Panc1 (cell line): ENCODE measurements around the gene KIAA1217. TPM values are rescaled to one million over a fixed set of nuclear protein-coding genes. Genes with fewer than 3 reads are reported as not detected.

Experiments
- ATAC-seq: fragments of 200-7000 bp; cut with Tn5 transposase; 2 replicates; pipeline ENCODE4 v1.9.1; 2020; ENCODE audit warnings: mild to moderate bottlenecking, moderate library complexity
- BruUV-seq: library from RNA; stranded (reverse); fragments of 400-500 nt; replicated peaks from 2 replicates; lab custom pipeline; 2021; lab: Mats Ljungman, UMichigan
- CTCF ChIA-PET: fragments of 300-600 bp; sonication (Branson Sonifier 250); formaldehyde crosslinking; loops from one replicate; lab custom pipeline; 2022; ENCODE audit warnings: antibody characterized with exemption; lab: Charles Lee
- POLR2A ChIA-PET: fragments of 300-600 bp; sonication (Branson Sonifier 250); formaldehyde crosslinking; loops from one replicate; lab custom pipeline; 2022; ENCODE audit warnings: antibody characterized with exemption; lab: Charles Lee
- DNase-seq: peaks from one replicate; pipeline ENCODE4 v3.0.0-alpha.2; 2010; ENCODE audit warnings: low read depth, low spot score
- H3K27ac ChIP-seq: 2 replicates; pipeline ENCODE4 v1.5.1; 2011; ENCODE audit warnings: mild to moderate bottlenecking, low read length, inconsistent platforms
- H3K27me3 ChIP-seq: fragments of 200-500 bp; sonication (Bioruptor generic); 2 replicates; pipeline ENCODE4 v1.6.0; 2014; ENCODE audit warnings: low read length, inconsistent platforms; ENCODE audit not compliant: control insufficient read depth, insufficient read depth
- H3K36me3 ChIP-seq: fragments of 200-500 bp; sonication (Bioruptor generic); 2 replicates; pipeline ENCODE4 v1.5.1; 2014; ENCODE audit warnings: inconsistent platforms, mild to moderate bottlenecking, low read length, moderate library complexity; ENCODE audit not compliant: control insufficient read depth, insufficient read depth
- H3K4me1 ChIP-seq: 2 replicates; pipeline ENCODE4 v1.5.1; 2011; ENCODE audit warnings: inconsistent platforms, mild to moderate bottlenecking, low read length, moderate library complexity; ENCODE audit not compliant: control insufficient read depth, insufficient read depth
- H3K4me3 ChIP-seq, 2 experiments: 2 replicates each; pipeline ENCODE4 v1.5.1; 2011 to 2012; ENCODE audit warnings: low read depth in 2 of 2, low read length in 2 of 2, mild to moderate bottlenecking in 2 of 2, inconsistent platforms in 1 of 2, moderate library complexity in 1 of 2
- H3K9me3 ChIP-seq: fragments of 200-500 bp; sonication (Bioruptor generic); 2 replicates; pipeline ENCODE4 v1.5.1; 2014; ENCODE audit warnings: low read depth, mild to moderate bottlenecking, inconsistent platforms, low read length, moderate library complexity; ENCODE audit not compliant: control insufficient read depth, insufficient read depth
- POLR2AphosphoS5 ChIP-seq: IDR thresholded peaks from 2 replicates; pipeline ENCODE4 v1.6.1; 2012; ENCODE audit warnings: mild to moderate bottlenecking, low read depth, low read length, moderate library complexity
- SIN3A ChIP-seq: IDR thresholded peaks from 2 replicates; pipeline ENCODE4 v1.6.1; 2012; ENCODE audit warnings: low read depth, mild to moderate bottlenecking, low read length, moderate library complexity, borderline replicate concordance; ENCODE audit not compliant: insufficient read depth
- TCF7L2 ChIP-seq: IDR thresholded peaks from 2 replicates; pipeline ENCODE4 v1.6.1; 2011; ENCODE audit warnings: mild to moderate bottlenecking, low read depth, low read length, inconsistent platforms
- in situ Hi-C: cut with HindIII; loops from 2 replicates; pipeline ENCODE4 v1.10.0; 2016; ENCODE audit warnings: low sequenced_read_pairs, low pct_unique_long_range_greater_than_20kb
- intact Hi-C: fragments of 100-400 bp; cut with micrococcal nuclease; formaldehyde crosslinking; loops from one replicate; pipeline ENCODE4 v1.10.0; 2022; ENCODE audit not compliant: unreplicated experiment
- total RNA-seq: library from RNA; stranded (reverse); gene quantifications from one replicate; pipeline ENCODE4 v1.2.1, GENCODE V29; 2021; ENCODE audit not compliant: unreplicated experiment
- TF ChIP-seq, protein P1 (sequence below): fragments of 450-650 bp; IDR thresholded peaks from 2 replicates; pipeline ENCODE4 v1.5.1; 2017; ENCODE audit warnings: mild to moderate bottlenecking
- TF ChIP-seq, protein P2 (sequence below), 2 experiments: IDR thresholded peaks; 2 replicates each; pipeline ENCODE4 v1.6.1; 2011 to 2012; ENCODE audit warnings: low read depth in 2 of 2, control low read depth in 1 of 2, low read length in 1 of 2, mild to moderate bottlenecking in 1 of 2, moderate library complexity in 1 of 2; ENCODE audit not compliant: insufficient read depth in 1 of 2

Gene KIAA1217
- total RNA-seq, 1 experiment from 2014 or later, result 11.6 TPM

DNA sequence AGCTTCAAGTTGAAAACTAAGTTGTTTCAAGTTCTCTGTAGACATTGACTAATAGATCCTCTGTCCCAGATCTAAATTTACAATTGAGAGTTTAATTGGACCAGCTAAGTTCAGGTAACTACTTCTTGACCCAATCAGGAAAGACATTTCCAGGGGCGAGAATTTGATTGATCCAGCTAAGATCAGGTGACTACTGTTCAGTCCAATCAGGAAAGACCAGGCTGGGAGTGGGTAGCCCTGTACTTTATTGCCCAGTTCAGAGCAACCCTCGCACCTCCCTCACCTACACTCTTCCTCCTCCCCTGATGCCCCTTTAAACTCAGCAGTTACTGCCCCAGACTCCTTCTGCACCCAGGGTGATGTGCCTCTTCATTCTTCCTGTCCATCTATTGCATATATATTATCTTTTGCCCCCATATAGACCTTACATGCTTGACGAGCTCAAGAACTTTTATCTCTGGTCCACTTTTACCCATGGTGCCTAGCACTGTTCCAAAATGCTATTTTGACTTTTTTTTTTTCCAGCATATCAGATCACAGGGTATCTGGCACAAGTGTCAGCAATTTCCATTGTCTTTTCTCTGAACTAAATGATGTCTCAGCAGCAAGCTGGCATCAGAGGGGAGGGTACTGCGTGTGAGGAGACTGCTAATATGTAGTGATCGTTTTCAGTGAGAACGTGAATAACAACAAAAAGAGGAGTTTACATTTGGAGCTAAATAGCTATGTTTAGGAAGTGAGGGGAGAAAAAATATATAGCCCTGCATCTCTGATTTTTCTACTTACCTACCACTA, 169.4 kb downstream of the KIAA1217 start:
- Histone ChIP-seq H3K4me3 (no peak overlapping the region), H3K27ac (no peak overlapping the region), H3K27me3 (no peaks in the 10 kb centered on the region), H3K36me3 (no peaks in the 10 kb centered on the region), H3K9me3 (no peaks in the 10 kb centered on the region), H3K4me1 (0 out of 2 replicates have a peak, but pooled peaks cover 2% of the 10 kb centered on the region)
- TF ChIP-seq POLR2AphosphoS5 (no peak), SIN3A (no peak), TCF7L2 (no peak)
- TF ChIP-seq, protein P1, sequence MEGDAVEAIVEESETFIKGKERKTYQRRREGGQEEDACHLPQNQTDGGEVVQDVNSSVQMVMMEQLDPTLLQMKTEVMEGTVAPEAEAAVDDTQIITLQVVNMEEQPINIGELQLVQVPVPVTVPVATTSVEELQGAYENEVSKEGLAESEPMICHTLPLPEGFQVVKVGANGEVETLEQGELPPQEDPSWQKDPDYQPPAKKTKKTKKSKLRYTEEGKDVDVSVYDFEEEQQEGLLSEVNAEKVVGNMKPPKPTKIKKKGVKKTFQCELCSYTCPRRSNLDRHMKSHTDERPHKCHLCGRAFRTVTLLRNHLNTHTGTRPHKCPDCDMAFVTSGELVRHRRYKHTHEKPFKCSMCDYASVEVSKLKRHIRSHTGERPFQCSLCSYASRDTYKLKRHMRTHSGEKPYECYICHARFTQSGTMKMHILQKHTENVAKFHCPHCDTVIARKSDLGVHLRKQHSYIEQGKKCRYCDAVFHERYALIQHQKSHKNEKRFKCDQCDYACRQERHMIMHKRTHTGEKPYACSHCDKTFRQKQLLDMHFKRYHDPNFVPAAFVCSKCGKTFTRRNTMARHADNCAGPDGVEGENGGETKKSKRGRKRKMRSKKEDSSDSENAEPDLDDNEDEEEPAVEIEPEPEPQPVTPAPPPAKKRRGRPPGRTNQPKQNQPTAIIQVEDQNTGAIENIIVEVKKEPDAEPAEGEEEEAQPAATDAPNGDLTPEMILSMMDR, result no peak
- TF ChIP-seq, protein P2, sequence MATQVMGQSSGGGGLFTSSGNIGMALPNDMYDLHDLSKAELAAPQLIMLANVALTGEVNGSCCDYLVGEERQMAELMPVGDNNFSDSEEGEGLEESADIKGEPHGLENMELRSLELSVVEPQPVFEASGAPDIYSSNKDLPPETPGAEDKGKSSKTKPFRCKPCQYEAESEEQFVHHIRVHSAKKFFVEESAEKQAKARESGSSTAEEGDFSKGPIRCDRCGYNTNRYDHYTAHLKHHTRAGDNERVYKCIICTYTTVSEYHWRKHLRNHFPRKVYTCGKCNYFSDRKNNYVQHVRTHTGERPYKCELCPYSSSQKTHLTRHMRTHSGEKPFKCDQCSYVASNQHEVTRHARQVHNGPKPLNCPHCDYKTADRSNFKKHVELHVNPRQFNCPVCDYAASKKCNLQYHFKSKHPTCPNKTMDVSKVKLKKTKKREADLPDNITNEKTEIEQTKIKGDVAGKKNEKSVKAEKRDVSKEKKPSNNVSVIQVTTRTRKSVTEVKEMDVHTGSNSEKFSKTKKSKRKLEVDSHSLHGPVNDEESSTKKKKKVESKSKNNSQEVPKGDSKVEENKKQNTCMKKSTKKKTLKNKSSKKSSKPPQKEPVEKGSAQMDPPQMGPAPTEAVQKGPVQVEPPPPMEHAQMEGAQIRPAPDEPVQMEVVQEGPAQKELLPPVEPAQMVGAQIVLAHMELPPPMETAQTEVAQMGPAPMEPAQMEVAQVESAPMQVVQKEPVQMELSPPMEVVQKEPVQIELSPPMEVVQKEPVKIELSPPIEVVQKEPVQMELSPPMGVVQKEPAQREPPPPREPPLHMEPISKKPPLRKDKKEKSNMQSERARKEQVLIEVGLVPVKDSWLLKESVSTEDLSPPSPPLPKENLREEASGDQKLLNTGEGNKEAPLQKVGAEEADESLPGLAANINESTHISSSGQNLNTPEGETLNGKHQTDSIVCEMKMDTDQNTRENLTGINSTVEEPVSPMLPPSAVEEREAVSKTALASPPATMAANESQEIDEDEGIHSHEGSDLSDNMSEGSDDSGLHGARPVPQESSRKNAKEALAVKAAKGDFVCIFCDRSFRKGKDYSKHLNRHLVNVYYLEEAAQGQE (IDR thresholded peaks at IDR 0.05; ENCODE audit: insufficient read depth in 1 of 2, low read depth in 2 of 2, low read length in 1 of 2), result no peak
- BruUV-seq, result no TSS peak
- DNase-seq, result no peak
- POLR2A ChIA-PET, result no interaction called here
- in situ Hi-C loops, result no loop called here
- intact Hi-C loops, result no loop called here
- CTCF ChIA-PET, result no interaction called here
- no peak for ATAC-seq

DNA sequence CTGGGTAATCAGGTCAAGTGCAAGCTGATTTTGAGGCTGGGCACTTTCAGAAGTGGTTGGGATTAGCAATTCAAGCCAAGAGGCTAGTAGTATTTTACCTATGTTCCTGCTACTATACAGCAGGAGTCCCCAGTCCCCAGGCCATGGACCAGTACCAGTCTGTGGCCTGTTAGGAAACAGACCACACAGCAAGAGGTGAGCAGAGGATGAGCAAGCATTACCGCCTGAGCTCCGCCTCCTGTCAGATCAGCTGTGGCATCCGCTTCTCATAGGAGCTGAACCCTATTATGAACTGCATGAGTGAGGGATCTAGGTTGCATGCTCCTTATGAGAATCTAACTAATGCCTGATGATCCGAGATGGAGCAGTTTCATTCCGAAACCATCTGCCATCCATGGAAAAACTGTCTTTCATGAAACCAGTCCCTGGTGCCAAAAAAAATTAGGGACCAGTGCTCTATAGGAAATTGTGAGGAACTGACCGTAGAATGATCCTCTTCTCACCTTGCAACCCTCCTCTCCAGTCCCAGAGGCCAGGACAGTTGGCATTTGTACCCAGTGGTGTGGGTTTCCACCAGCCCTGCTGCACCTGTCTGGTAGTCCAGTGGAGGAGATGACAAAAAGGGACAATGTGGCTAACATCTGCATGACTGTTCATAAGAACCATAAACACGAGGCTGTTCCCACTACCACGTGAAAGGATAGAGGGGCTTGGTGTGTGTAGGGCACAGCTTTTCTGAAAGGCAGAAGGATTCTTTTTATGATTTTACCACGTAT, 172.5 kb downstream of the KIAA1217 start:
- Histone ChIP-seq H3K4me1 (peaks cover 2% of the 10 kb centered on the region; the same call in 1 of the 2 replicates), H3K9me3 (no peaks in the 10 kb centered on the region), H3K27ac (peak overlapping the region; percentile 34; the same call in 1 of the 2 replicates), H3K36me3 (no peaks in the 10 kb centered on the region), H3K4me3 (no peak overlapping the region), H3K27me3 (no peaks in the 10 kb centered on the region)
- DNase-seq, result no peak
- in situ Hi-C loops, result no loop called here
- ATAC-seq, result no peak
- no TSS peak for BruUV-seq
- TF ChIP-seq, protein P1, result no peak
- TF ChIP-seq POLR2AphosphoS5 (no peak), SIN3A (no peak), TCF7L2 (no peak)
- TF ChIP-seq, protein P2 (IDR thresholded peaks at IDR 0.05; ENCODE audit: insufficient read depth in 1 of 2, low read depth in 2 of 2, low read length in 1 of 2), result no peak
- ChIA-PET POLR2A (no interaction called here), CTCF (interaction anchor here (0.6 kb wide), 1 partner anchor 179 kb away, joined by 3 read pairs; no protein-coding TSS in a partner anchor)
- intact Hi-C loops, result no loop called here
